Measurements from ENCODE around the gene SLC7A7.
A peak's percentile ranks its signal among the peaks of the same experiment; 100 is the strongest.
"Not testable (repeated sequence)": the region's sequence is repeated elsewhere in the genome, so short reads cannot be mapped to it uniquely, and the experiment has no call there.

The SLC7A7 gene

DNA sequence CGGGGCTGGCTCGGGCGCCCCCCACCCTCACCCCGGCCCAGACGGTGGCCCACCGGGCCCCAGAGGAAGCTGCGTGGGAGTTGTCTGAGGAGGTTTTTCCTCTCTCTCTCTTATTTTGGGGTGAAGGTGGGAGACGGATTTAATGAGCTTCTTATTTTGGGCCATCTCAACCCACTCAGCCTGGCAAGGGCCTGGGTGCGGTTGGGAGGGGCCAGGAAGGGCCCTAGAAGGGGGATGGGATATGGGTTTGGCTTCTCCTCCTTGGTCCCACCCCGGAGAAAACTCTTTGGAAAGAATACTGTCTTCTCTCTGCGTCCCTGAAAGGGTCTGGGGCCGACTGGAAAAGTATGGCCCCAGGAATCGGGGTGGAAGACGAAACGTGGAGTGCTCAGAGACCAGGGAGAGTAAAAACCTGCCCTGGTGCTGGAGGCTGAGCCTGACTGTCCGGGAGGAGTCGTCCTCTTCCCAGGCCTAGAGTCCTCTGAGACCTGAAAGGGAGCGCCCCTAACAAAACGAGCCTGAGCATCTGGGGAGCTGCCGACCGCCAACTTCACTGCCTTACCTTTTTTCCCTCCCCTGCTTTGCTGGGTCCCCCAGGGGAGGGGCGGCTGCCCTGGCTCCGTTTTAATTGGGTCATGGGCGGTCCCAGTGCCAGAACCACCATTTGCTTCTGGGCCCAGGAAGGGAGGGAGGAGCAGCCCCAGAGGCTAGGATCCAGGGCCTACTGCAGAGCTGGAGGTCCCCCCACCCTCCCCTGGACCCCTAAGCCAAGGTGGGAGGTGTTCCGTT lies 22.7 kb upstream of the SLC7A7 start:
- peaks cover 31% of the 10 kb centered on the region for H3K36me3 Mint-ChIP-seq (ENCODE audit: low read depth)
- H3K9me3 Mint-ChIP-seq = no peaks in the 10 kb centered on the region
- H3K4me1 Mint-ChIP-seq (ENCODE audit: low read depth) = peaks cover 3% of the 10 kb centered on the region
- peaks cover 21% of the 10 kb centered on the region for H3K27me3 Mint-ChIP-seq (ENCODE audit: low read depth)
- DNase-seq (ENCODE audit: low spot score) = no peak
- H3K4me3 Mint-ChIP-seq = no peak overlapping the region
- no peak overlapping the region for H3K27ac Mint-ChIP-seq

- no peak overlapping the region for H3K27ac Mint-ChIP-seq
Observed at GRCh38 chr14:22837114-22837749, 22.0 kb upstream of the SLC7A7 start.

DNA sequence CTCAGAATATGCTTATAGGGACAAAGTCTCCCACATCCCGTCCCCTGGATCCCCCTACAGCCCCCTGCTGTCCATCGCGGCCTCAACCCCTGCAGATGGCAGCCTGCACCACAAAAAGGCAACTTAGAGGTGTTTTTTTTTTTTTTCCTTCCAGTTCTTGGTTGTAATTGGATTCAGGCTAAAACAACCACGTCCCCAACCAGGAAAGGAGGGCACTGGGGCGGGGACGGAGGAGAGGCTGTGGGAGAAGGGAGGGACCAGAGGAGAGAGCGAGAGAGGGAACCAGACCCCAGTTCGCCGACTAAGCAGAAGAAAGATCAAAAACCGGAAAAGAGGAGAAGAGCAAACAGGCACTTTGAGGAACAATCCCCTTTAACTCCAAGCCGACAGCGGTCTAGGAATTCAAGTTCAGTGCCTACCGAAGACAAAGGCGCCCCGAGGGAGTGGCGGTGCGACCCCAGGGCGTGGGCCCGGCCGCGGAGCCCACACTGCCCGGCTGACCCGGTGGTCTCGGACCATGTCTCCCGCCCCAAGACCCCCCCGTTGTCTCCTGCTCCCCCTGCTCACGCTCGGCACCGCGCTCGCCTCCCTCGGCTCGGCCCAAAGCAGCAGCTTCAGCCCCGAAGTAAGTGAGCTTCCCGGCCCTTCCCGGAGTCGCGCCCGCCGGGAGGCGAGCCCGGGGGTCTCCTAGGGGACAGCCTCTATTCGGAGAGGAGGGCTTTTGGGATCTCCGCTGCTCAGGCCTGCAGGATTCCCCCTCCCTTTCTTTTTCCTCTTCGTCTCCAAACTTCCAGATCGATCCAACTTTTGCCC lies 21.3 kb upstream of the SLC7A7 start, which contains the start of gene MMP14:
Gene MMP14, plus strand, starts transcription at position 285 of the 813 bp plus-strand sequence. Its CDS starts 233 bp downstream, at position 518.
- Mint-ChIP-seq H3K9me3 (no peaks in the 10 kb centered on the region), H3K27me3 (ENCODE audit: low read depth) (peaks cover 21% of the 10 kb centered on the region), H3K27ac (no peak within 1 kb of the TSS), H3K36me3 (ENCODE audit: low read depth) (peaks cover 35% of the 10 kb centered on the region), H3K4me1 (ENCODE audit: low read depth) (peaks cover 5% of the 10 kb centered on the region), H3K4me3 (peak within 1 kb of the TSS; percentile 44)
- no peak for DNase-seq (ENCODE audit: low spot score)

More at GRCh38 chr14:22837114-22837749, 22.0 kb upstream of the SLC7A7 start:
- H3K9me3 Mint-ChIP-seq = no peaks in the 10 kb centered on the region
- peaks cover 21% of the 10 kb centered on the region for H3K27me3 Mint-ChIP-seq (ENCODE audit: low read depth)
- peaks cover 31% of the 10 kb centered on the region for H3K36me3 Mint-ChIP-seq (ENCODE audit: low read depth)
- H3K4me1 Mint-ChIP-seq (ENCODE audit: low read depth) = peaks cover 3% of the 10 kb centered on the region
- DNase-seq (ENCODE audit: low spot score) = no peak
- peak overlapping the region; percentile 44 for H3K4me3 Mint-ChIP-seq

GRCh38 chr14:22835505-22835904 lies 20.3 kb upstream of the SLC7A7 start:
- H3K9me3 Mint-ChIP-seq = no peaks in the 10 kb centered on the region
- H3K4me3 Mint-ChIP-seq = no peak overlapping the region
- H3K27ac Mint-ChIP-seq = no peak overlapping the region
- DNase-seq (ENCODE audit: low spot score) = no peak
- peaks cover 9% of the 10 kb centered on the region for H3K4me1 Mint-ChIP-seq (ENCODE audit: low read depth)
- peaks cover 41% of the 10 kb centered on the region for H3K36me3 Mint-ChIP-seq (ENCODE audit: low read depth)
- H3K27me3 Mint-ChIP-seq (ENCODE audit: low read depth) = peaks cover 21% of the 10 kb centered on the region

DNA sequence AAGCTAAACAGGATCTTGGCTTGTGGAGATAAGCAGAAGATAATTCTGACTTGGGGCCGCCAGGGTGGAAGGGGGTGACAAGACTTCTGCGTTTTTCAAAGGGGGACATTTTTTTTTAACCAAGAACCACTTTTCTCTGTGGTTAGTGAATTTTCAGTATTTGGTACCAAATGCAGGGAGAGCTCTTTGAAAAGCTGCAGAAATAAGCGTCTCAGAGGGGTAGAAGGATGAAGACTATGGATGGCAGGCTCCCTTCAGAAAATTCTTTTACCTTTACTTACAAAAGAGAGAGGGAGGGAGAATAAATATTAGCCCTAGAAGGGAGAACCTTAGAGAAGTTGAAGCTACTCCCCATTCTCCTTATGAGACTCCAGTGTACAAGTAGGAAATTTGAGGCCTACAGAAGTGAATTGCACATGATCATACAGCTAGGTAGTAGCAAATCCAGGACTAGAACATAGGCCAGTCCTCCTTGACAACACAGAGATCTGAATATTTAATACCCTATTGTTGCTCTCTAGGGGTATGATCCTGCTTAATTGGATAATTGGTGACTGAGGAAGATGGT lies 15.3 kb upstream of the SLC7A7 start:
- Mint-ChIP-seq H3K4me1 (ENCODE audit: low read depth) (peaks cover 23% of the 10 kb centered on the region), H3K4me3 (peak overlapping the region; percentile 94), H3K27me3 (ENCODE audit: low read depth) (no peaks in the 10 kb centered on the region), H3K36me3 (ENCODE audit: low read depth) (peaks cover 36% of the 10 kb centered on the region), H3K27ac (peak overlapping the region; percentile 95), H3K9me3 (peaks cover 3% of the 10 kb centered on the region)
- DNase-seq (ENCODE audit: low spot score) = no peak

- Mint-ChIP-seq H3K27ac (peak within 1 kb of the TSS; percentile 95), H3K27me3 (ENCODE audit: low read depth) (no peaks in the 10 kb centered on the region), H3K9me3 (peaks cover 3% of the 10 kb centered on the region), H3K4me1 (ENCODE audit: low read depth) (peaks cover 25% of the 10 kb centered on the region), H3K36me3 (ENCODE audit: low read depth) (peaks cover 31% of the 10 kb centered on the region), H3K4me3 (peak within 1 kb of the TSS; percentile 94)
- DNase-seq (ENCODE audit: low spot score) = peak; percentile 81
Observed at GRCh38 chr14:22829661-22830442, 14.6 kb upstream of the SLC7A7 start, which contains the start of gene MRPL52. MRPL52 (plus strand) TSS chr14:22829887; CDS start chr14:22829913, 26 bp downstream.

DNA sequence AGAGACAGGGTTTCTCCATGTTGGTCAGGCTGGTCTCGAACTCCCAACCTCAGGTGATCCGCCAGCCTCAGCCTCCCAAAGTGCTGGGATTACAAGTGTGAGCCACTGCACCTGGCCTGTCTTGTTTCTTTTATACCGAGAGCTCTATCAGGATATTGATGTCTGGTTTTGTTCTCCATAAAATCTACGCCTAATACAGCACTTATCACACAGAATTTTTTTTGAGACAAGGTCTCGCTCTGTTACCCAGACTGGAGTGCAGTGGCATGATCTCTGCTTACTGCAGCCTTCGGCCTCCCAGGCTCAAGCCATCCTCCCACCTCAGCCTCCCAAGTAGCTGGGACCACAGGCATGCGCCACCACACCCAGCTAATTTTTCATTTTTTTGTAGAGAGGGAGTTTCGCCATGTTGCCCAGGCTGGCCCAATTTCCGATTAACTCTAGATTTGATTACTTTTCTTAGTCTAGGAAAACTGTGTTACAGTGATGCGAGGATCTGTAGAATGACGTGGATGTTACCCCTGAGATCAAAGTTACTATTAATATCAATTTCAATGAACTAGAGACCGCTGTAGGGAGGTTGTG lies 13.9 kb upstream of the SLC7A7 start:
- not testable (repeated sequence) for H3K9me3 Mint-ChIP-seq; DNase-seq (ENCODE audit: low spot score); H3K27me3 Mint-ChIP-seq (ENCODE audit: low read depth)
- peak overlapping the region; percentile 94 for H3K4me3 Mint-ChIP-seq
- H3K4me1 Mint-ChIP-seq (ENCODE audit: low read depth) = peaks cover 32% of the 10 kb centered on the region
- peak overlapping the region; percentile 95 for H3K27ac Mint-ChIP-seq
- H3K36me3 Mint-ChIP-seq (ENCODE audit: low read depth) = peaks cover 26% of the 10 kb centered on the region

DNA sequence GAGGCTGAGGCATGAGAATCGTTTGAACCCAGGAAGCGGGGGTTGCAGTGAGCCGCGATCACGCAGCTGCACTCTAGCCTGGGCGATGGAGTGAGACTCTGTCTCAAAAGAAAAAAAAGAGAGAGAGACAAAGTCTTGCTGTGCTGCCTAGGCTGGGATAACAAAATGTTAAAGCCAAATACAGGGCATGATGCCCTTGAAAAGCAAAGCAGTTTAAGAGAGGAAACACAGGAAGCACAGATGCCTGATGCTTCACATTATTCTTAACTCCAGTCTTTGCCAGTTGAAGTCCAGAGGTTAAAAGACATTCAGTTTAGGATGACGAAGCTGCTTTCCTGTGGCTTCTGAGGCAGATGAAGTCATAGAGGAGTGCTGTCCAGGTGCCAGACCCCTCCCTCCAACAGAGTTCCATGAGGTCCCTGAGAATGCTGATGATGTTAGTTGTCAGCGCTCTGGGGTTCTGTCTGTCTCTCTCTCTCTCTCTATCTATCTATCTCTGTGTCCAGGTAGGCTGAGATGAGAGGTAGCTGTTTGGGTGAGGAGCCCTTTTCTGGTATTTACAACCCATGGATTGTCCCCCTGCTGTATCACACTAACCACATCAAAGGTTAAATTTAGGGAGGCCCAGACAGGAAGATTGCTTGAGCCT lies 9.6 kb upstream of the SLC7A7 start:
- Mint-ChIP-seq H3K4me1 (ENCODE audit: low read depth) (peaks cover 36% of the 10 kb centered on the region), H3K4me3 (peak overlapping the region; percentile 49), H3K9me3 (peaks cover 3% of the 10 kb centered on the region), H3K27ac (no peak overlapping the region), H3K36me3 (ENCODE audit: low read depth) (peaks cover 6% of the 10 kb centered on the region), H3K27me3 (ENCODE audit: low read depth) (peaks cover 11% of the 10 kb centered on the region)
- DNase-seq (ENCODE audit: low spot score) = peak; percentile 13

- Mint-ChIP-seq H3K9me3 (no peaks in the 10 kb centered on the region), H3K4me3 (peak overlapping the region; percentile 61), H3K4me1 (ENCODE audit: low read depth) (peaks cover 33% of the 10 kb centered on the region), H3K36me3 (ENCODE audit: low read depth) (no peaks in the 10 kb centered on the region), H3K27ac (no peak overlapping the region), H3K27me3 (ENCODE audit: low read depth) (peaks cover 11% of the 10 kb centered on the region)
- peak; percentile 43 for DNase-seq (ENCODE audit: low spot score)
Observed at GRCh38 chr14:22822571-22823098, 7.4 kb upstream of the SLC7A7 start.

DNA sequence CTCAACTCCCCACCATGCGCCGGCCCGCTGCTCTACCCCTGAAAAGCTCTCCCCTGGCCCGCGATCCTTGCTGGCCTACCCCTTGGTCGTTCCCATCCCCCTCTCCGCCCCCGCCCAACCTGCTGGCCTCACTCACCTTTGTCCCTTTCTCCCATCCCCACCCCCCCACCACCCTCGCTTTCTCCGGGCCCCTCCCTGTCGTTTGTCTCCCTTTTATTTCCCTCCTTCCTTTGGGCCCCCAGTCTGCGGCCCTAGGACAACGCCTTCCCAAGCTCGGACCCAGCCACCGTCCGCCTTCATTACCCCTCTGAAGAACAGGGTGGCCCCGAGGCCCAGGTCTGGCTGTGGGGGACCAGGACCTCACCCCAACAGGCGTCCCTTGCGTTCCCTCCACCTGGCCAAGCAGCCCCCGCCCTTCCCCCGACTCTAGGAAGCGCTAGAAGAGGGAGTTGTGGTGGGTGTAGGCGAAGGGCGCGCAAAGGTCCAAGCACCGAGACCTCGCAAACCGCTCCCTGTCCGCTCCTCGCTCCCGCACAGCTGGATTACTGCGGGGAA lies 6.9 kb upstream of the SLC7A7 start:
- Mint-ChIP-seq H3K9me3 (no peaks in the 10 kb centered on the region), H3K27ac (no peak overlapping the region), H3K27me3 (ENCODE audit: low read depth) (peaks cover 11% of the 10 kb centered on the region), H3K4me1 (ENCODE audit: low read depth) (peaks cover 33% of the 10 kb centered on the region), H3K36me3 (ENCODE audit: low read depth) (no peaks in the 10 kb centered on the region), H3K4me3 (no peak overlapping the region)
- no peak for DNase-seq (ENCODE audit: low spot score)

DNA sequence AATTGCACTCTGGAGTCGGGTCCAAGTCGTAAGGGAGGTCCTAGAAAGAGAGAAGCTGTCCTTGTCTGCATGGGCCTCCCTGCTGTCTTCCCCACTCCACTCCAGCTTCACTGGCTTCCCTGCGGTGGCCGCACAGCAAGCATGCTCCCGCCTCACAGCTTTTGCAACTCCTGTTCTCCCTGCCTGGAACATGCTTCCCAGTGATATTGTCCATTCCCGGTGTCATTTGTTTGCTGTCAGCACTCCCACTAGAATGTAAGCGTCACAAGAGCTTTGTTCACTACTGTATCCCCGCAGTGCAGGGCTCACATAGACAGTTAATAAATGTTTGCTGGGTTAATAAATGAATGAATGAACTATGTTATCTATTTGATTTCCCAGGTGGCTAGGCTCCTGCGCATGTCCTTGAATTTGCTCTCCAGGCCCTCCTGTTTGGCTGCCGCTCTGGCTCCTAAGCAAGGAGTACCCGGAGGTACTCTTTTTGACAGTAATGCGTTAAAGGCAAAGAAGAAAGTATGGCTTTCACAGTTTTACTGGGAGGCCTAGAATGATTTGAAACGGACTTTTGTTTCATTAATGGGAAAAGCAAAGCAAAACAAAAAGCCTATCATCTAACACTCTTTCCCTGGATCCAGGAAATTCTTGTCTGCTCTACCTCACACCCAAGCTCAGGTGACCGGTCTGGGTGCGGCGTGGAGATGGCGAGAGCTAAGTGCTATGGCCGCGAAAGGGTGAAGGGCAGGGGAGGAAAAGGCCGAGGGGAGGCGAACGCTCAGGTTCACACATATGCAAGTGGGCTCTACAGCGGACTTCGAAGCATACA lies 6.2 kb upstream of the SLC7A7 start:
- Mint-ChIP-seq H3K9me3 (no peaks in the 10 kb centered on the region), H3K36me3 (ENCODE audit: low read depth) (no peaks in the 10 kb centered on the region), H3K4me1 (ENCODE audit: low read depth) (peaks cover 33% of the 10 kb centered on the region), H3K27me3 (ENCODE audit: low read depth) (peaks cover 11% of the 10 kb centered on the region), H3K27ac (no peak overlapping the region), H3K4me3 (no peak overlapping the region)
- no peak for DNase-seq (ENCODE audit: low spot score)

Data from T-helper 2 cell treated with Interferon-gamma antibody and Interleukin-4, amounts not matched to agents 5 μg/mL and 100 μg/mL, for 36 hours (primary cell).